GM23248 (cell line): Measurements from ENCODE around the gene NEB.

Experiments used
- EZH2 ChIP-seq: fragments of 200-600 bp; sonication (generic); IDR thresholded peaks from 2 replicates; pipeline ENCODE4 v1.6.1; 2018; ENCODE audit warnings: antibody characterized with exemption, mild to moderate bottlenecking; ENCODE audit not compliant: insufficient read depth, poor library complexity, severe bottlenecking
- EZH2phosphoT487 ChIP-seq: fragments of 200-600 bp; sonication (generic); IDR thresholded peaks from 2 replicates; pipeline ENCODE4 v1.6.1; 2018; ENCODE audit warnings: antibody characterized with exemption, moderate library complexity, mild to moderate bottlenecking, low read depth; ENCODE audit not compliant: insufficient read depth

GRCh38 chr2:151753540-151753939 lies 19.3 kb upstream of the NEB start:
- TF ChIP-seq EZH2 (no peak), EZH2phosphoT487 (no peak)
